ENCODE data around the gene IL3RA. TPM values are rescaled to one million over a fixed set of nuclear protein-coding genes. Genes with fewer than 3 reads are reported as not detected.
"Not testable (repeated sequence)": the region's sequence is repeated elsewhere in the genome, so short reads cannot be mapped to it uniquely, and the experiment has no call there.

Gene IL3RA
- 3.2 TPM for polyA plus RNA-seq (2013, experiment 1 of 2)
- polyA plus RNA-seq (2013, experiment 2 of 2), result 1.7 TPM

DNA sequence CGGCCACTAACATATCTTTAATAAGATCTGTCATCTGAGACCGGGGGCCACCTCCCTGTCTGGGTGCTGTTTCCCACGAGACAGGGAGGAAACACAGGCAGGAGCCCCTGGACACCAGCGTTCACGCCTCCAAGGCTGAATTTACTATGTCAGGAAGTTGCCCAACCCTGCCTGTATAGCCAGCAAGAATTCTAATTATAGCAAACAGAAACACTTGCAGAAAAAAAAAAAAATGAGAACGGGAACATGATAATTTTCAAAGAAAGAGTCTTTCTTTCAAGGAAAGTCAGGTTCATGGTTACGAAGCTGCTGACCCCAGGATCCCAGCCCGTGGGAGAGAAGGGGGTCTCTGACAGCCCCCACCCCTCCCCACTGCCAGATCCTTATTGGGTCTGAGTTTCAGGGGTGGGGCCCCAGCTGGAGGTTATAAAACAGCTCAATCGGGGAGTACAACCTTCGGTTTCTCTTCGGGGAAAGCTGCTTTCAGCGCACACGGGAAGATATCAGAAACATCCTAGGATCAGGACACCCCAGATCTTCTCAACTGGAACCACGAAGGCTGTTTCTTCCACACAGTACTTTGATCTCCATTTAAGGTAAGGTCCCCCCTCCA lies at the start of gene IL3RA:
Gene IL3RA, plus strand, starts transcription at position 455 of the 613 bp plus-strand sequence. CDS start 4,981 bp downstream, outside the sequence.
- H3K4me3 ChIP-seq (ENCODE audit: extremely low read depth, insufficient read depth, low read length, poor library complexity, severe bottlenecking), result no peak within 1 kb of the TSS
- 79 to 88% methylated on average over 9 of the region's 14 CpGs for WGBS, 2 experiments (ENCODE audit: insufficient coverage in 2 of 2)

DNA sequence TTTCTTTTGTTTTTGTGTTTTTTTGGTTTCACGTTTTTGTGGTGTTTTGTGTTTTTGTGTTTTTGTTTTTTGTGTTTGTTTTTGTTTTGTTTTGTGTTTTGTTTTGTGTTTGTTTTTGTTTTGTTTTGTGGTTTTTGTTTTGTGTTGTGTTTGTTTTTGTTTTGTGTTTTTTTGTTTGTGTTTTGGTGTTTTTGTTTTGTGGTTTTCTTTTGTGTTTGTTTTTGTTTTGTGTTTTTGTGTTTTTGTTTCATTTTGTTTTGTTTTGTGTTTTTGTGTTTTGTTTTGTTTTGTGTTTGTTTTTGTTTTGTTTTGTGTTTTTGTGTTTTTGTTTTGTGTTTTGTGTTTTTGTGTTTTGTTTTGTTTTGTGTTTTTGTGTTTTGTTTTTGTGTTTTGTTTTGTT lies 47.0 kb upstream of the IL3RA start:
- 80 to 83% methylated on average over 1 of the region's 1 CpG for WGBS, 2 experiments (ENCODE audit: insufficient coverage in 2 of 2)
- no peak overlapping the region for H3K4me3 ChIP-seq (ENCODE audit: extremely low read depth, insufficient read depth, low read length, poor library complexity, severe bottlenecking)
- H3K9me3 ChIP-seq (ENCODE audit: control insufficient read depth, low read length), result no peaks in the 10 kb centered on the region
- no peaks in the 10 kb centered on the region for H3K4me1 ChIP-seq (ENCODE audit: control insufficient read depth, insufficient read depth, low read length, poor library complexity, severe bottlenecking)
- no peak overlapping the region for H3K27ac ChIP-seq (ENCODE audit: low read depth, low read length, severe bottlenecking)
- H3K36me3 ChIP-seq (ENCODE audit: control insufficient read depth, insufficient read depth, low read length), result no peaks in the 10 kb centered on the region

More for the DNA sequence above, at the start of gene IL3RA:
- H3K36me3 ChIP-seq (ENCODE audit: control insufficient read depth, insufficient read depth, low read length), result no peaks in the 10 kb centered on the region
- H3K4me1 ChIP-seq (ENCODE audit: control insufficient read depth, insufficient read depth, low read length, poor library complexity, severe bottlenecking), result no peaks in the 10 kb centered on the region
- peaks cover 7% of the 10 kb centered on the region for H3K9me3 ChIP-seq (ENCODE audit: control insufficient read depth, low read length)
- no peak within 1 kb of the TSS for H3K27ac ChIP-seq (ENCODE audit: low read depth, low read length, severe bottlenecking)

DNA sequence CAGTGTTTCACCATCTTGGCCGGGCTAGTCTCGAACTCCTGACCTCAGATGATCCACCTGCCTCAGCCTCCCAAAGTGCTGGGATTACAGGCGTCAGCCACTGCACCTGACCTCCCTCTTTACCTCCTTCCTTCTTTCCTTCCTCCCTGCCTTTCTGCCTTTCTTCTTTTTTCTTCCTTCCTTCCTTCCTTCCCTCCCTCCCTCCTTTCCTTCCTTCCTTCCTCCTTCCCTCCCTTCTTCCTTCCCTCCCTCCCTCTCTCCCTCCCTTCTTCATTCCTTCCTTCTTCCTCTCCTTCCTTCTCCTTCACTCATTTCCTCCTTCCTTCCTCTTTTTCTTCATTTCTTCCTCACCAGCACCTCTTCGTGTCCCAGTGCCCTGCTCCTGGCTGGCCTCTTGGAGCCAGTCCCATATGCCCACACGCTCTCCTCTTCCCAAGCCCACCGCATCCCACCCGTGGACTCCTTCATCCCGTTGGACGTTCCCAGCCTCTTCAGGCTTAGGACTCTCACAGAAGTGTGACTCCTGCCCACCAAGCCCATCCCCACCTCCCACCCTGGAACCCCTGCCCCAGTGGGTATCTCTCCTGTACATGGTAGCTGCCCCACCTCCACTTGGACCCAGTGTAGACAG lies 45.4 kb upstream of the IL3RA start:
- no peaks in the 10 kb centered on the region for H3K36me3 ChIP-seq (ENCODE audit: control insufficient read depth, insufficient read depth, low read length)
- no peaks in the 10 kb centered on the region for H3K9me3 ChIP-seq (ENCODE audit: control insufficient read depth, low read length)
- no peaks in the 10 kb centered on the region for H3K4me1 ChIP-seq (ENCODE audit: control insufficient read depth, insufficient read depth, low read length, poor library complexity, severe bottlenecking)
- no peak overlapping the region for H3K4me3 ChIP-seq (ENCODE audit: extremely low read depth, insufficient read depth, low read length, poor library complexity, severe bottlenecking)
- 53 to 84% methylated on average over 3 to 9 of the region's 9 CpGs for WGBS, 2 experiments (ENCODE audit: insufficient coverage in 2 of 2)
- H3K27ac ChIP-seq (ENCODE audit: low read depth, low read length, severe bottlenecking), result no peak overlapping the region

DNA sequence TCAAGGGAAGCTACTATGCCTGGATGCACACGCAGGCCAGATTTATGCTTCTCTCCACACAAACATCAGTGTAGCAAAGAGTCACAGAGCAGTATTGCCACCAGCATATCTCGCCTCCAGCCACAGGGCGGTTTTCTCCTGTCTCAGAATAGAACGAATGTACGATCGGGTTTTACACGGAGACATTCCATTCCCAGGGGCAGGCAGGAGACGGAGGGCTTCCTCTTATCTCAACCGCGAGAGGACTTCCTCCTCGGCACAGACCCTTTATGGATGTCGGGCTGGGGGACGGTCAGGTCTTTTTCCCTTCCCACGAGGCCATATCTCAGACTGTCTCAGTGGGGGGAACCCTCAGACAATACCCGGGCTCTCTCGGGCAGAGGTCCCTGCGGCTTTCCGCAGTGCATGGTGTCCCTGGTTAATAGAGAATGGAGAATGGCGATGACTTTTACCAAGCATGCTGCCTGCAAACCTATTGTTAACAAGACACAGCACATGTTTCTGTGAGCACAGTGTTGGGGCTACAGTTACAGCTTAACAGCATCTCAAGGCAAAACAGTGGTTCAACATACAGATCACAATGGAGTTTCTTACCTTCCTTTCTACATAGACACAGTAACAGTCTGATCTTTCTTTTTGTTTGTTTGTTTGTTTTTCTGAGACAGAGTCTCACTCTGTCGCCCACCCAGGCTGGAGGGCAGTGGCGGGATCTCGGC lies 43.9 kb upstream of the IL3RA start:
- 72 to 79% methylated on average over 15 to 16 of the region's 22 CpGs for WGBS, 2 experiments (ENCODE audit: insufficient coverage in 2 of 2)

DNA sequence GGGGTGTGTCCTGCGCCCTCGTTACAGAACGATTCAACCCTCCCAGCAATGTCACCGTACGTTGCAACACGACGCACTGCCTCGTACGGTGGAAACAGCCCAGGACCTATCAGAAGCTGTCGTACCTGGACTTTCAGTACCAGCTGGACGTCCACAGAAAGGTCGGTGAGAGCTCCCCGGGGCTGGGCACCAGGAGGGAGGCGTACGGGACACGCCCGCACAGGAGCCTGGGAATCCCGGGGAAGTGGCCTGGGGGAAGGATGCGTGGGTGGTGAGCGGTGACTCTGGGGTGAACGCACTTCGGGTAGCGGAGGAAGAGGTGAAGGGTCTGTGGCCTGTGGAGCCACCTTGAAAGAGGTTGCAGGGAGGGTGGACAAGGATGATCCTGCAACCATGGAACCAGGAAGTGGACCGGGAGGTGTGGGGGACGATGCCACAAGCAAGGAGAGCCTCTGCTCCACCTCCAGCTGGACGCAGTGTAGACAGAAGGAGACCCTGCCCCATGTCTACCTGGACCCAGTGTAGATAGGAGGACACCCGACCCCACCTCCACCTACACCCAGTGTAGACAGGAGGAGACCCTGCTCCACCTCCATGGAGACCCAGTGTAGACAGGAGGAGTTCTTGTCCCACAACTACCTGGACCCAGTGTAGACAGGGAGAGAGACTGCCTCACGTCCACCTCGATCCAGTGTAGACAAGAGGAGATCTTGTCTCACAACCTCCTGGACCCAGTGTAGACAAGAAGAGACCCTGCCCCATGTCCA lies 42.1 kb upstream of the IL3RA start:
- Histone ChIP-seq H3K9me3 (ENCODE audit: control insufficient read depth, low read length) (peaks cover 9% of the 10 kb centered on the region), H3K27ac (ENCODE audit: low read depth, low read length, severe bottlenecking) (no peak overlapping the region), H3K4me3 (ENCODE audit: extremely low read depth, insufficient read depth, low read length, poor library complexity, severe bottlenecking) (no peak overlapping the region), H3K4me1 (ENCODE audit: control insufficient read depth, insufficient read depth, low read length, poor library complexity, severe bottlenecking) (no peaks in the 10 kb centered on the region), H3K36me3 (ENCODE audit: control insufficient read depth, insufficient read depth, low read length) (no peaks in the 10 kb centered on the region)
- WGBS, 2 experiments (ENCODE audit: insufficient coverage in 2 of 2), result 89 to 91% methylated on average over 23 to 24 of the region's 29 CpGs

More for the DNA sequence above, 43.9 kb upstream of the IL3RA start:
- H3K36me3 ChIP-seq (ENCODE audit: control insufficient read depth, insufficient read depth, low read length), result no peaks in the 10 kb centered on the region
- H3K27ac ChIP-seq (ENCODE audit: low read depth, low read length, severe bottlenecking), result peak overlapping the region; percentile 49
- no peaks in the 10 kb centered on the region for H3K9me3 ChIP-seq (ENCODE audit: control insufficient read depth, low read length)
- no peaks in the 10 kb centered on the region for H3K4me1 ChIP-seq (ENCODE audit: control insufficient read depth, insufficient read depth, low read length, poor library complexity, severe bottlenecking)
- H3K4me3 ChIP-seq (ENCODE audit: extremely low read depth, insufficient read depth, low read length, poor library complexity, severe bottlenecking), result no peak overlapping the region

DNA sequence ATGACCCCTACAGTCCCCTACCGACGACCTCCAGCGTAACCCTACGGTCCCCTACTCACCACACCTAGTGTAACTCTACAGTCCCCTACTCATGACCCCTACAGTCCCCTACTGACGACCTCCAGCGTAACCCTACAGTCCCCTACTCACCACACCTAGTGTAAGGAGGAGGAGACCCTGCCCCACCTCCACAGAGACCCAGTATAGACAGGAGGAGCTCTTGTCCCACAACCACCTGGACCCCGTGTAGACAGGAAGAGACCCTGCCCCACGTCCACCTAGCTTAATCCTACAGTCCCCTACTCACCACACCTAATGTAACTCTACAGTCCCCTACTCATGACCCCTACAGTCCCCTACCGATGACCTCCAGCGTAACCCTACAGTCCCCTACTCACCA lies 41.0 kb upstream of the IL3RA start:
- Histone ChIP-seq H3K36me3 (ENCODE audit: control insufficient read depth, insufficient read depth, low read length) (no peaks in the 10 kb centered on the region), H3K9me3 (ENCODE audit: control insufficient read depth, low read length) (peaks cover 10% of the 10 kb centered on the region), H3K4me1 (ENCODE audit: control insufficient read depth, insufficient read depth, low read length, poor library complexity, severe bottlenecking) (no peaks in the 10 kb centered on the region), H3K27ac (ENCODE audit: low read depth, low read length, severe bottlenecking) (no peak overlapping the region), H3K4me3 (ENCODE audit: extremely low read depth, insufficient read depth, low read length, poor library complexity, severe bottlenecking) (no peak overlapping the region)
- 93 to 94% methylated on average over 6 to 7 of the region's 10 CpGs for WGBS, 2 experiments (ENCODE audit: insufficient coverage in 2 of 2)

DNA sequence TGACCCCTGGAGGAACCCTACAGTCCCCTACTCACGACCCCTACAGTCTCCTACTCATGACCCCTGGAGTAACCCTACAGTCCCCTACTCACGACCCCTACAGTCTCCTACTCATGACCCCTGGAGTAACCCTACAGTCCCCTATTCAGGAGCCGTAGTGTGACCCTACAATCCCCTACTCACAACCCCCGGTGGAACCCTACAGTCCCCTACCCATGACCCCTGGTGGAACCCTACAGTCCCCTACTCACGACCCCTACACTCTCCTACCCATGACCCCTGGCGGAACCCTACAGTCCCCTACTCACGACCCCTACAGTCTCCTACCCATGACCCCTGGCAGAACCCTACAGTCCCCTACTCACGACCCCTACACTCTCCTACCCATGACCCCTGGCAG lies 39.0 kb upstream of the IL3RA start:
- H3K4me3 ChIP-seq (ENCODE audit: extremely low read depth, insufficient read depth, low read length, poor library complexity, severe bottlenecking); H3K27ac ChIP-seq (ENCODE audit: low read depth, low read length, severe bottlenecking); H3K9me3 ChIP-seq (ENCODE audit: control insufficient read depth, low read length); H3K4me1 ChIP-seq (ENCODE audit: control insufficient read depth, insufficient read depth, low read length, poor library complexity, severe bottlenecking); H3K36me3 ChIP-seq (ENCODE audit: control insufficient read depth, insufficient read depth, low read length): not testable (repeated sequence)
- WGBS, 2 experiments (ENCODE audit: insufficient coverage in 2 of 2), result 94% methylated on average over 2 of the region's 8 CpGs; no CpG with 5 or more reads in 1 of the 2 experiments

DNA sequence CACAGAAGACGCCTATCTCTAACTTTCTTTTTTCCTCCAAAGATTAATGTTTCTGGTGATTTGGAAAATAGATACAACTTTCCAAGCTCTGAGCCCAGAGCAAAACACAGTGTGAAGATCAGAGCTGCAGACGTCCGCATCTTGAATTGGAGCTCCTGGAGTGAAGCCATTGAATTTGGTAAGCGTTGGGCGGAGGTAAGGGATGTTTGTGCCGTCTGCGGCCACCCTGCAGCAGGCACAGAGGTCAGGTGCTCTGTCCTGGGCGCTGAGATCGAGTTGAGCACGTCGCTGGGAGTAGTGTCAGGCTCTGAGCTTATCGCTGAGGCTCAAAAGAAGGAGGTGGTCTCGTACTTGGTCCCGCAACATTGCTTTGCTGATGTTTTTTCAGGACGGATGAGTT lies 36.1 kb upstream of the IL3RA start:
- H3K9me3 ChIP-seq (ENCODE audit: control insufficient read depth, low read length), result peaks cover 10% of the 10 kb centered on the region
- 46 to 53% methylated on average over 10 to 14 of the region's 15 CpGs for WGBS, 2 experiments (ENCODE audit: insufficient coverage in 2 of 2)

DNA sequence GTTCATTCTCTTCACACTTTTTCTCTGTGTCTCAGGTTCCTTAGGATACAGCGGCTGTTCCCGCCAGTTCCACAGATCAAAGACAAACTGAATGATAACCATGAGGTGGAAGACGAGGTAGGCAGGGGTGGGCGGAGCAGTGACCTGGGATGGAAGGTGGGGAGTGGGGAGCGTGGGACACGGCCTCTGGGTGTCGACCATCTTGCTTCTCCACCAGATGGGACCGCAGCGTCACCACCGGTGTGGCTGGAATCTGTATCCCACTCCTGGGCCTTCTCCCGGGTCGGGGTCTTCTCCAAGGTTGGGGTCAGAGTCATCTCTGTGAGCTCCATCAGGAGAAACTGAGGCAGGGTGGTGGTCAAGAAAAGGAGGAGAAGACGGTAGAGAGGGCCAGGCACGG lies 31.2 kb upstream of the IL3RA start:
- no peaks in the 10 kb centered on the region for H3K36me3 ChIP-seq (ENCODE audit: control insufficient read depth, insufficient read depth, low read length)
- H3K4me1 ChIP-seq (ENCODE audit: control insufficient read depth, insufficient read depth, low read length, poor library complexity, severe bottlenecking), result no peaks in the 10 kb centered on the region
- no peak overlapping the region for H3K27ac ChIP-seq (ENCODE audit: low read depth, low read length, severe bottlenecking)
- 93 to 94% methylated on average over 14 of the region's 14 CpGs for WGBS, 2 experiments (ENCODE audit: insufficient coverage in 2 of 2)
- no peak overlapping the region for H3K4me3 ChIP-seq (ENCODE audit: extremely low read depth, insufficient read depth, low read length, poor library complexity, severe bottlenecking)
- peaks cover 4% of the 10 kb centered on the region for H3K9me3 ChIP-seq (ENCODE audit: control insufficient read depth, low read length)

More for the DNA sequence above, 36.1 kb upstream of the IL3RA start:
- Histone ChIP-seq H3K4me3 (ENCODE audit: extremely low read depth, insufficient read depth, low read length, poor library complexity, severe bottlenecking) (no peak overlapping the region), H3K4me1 (ENCODE audit: control insufficient read depth, insufficient read depth, low read length, poor library complexity, severe bottlenecking) (no peaks in the 10 kb centered on the region), H3K27ac (ENCODE audit: low read depth, low read length, severe bottlenecking) (no peak overlapping the region), H3K36me3 (ENCODE audit: control insufficient read depth, insufficient read depth, low read length) (no peaks in the 10 kb centered on the region)

DNA sequence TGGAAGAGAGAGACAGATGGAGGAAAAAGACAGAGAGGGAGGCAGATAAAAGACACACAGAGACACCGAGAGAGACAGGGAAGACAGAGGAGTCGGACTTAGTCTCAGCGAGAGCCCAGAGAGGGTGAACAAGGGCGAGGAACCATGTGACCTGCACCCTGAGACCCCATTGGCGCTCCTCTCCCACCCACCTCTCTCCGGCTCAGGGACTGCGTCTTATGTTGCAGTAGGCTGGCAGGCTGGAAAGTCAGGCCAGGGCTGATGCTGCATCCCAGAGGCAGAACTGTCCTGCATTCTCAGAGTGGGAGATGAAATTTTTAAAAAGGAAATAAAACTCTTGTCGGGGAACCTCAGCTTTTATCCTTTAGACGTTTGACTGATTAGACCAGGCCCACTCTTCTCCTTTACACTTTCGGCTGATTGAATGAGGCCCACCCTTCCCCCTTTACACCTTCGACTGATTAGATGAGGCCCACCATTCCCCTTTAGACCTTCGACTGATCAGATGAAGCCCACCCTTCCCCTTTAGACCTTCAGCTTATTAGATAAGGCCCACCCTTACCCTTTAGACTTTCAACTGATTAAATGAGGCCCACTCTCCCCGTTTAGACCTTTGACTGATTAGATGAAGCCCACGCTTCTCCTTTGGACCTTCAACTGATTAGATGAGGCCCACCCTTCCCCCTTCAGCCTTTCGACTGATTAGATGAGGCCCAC lies 29.5 kb upstream of the IL3RA start:
- Histone ChIP-seq H3K9me3 (ENCODE audit: control insufficient read depth, low read length) (peaks cover 4% of the 10 kb centered on the region), H3K27ac (ENCODE audit: low read depth, low read length, severe bottlenecking) (no peak overlapping the region), H3K36me3 (ENCODE audit: control insufficient read depth, insufficient read depth, low read length) (no peaks in the 10 kb centered on the region), H3K4me3 (ENCODE audit: extremely low read depth, insufficient read depth, low read length, poor library complexity, severe bottlenecking) (no peak overlapping the region), H3K4me1 (ENCODE audit: control insufficient read depth, insufficient read depth, low read length, poor library complexity, severe bottlenecking) (no peaks in the 10 kb centered on the region)
- WGBS, 2 experiments (ENCODE audit: insufficient coverage in 2 of 2), result 87 to 88% methylated on average over 14 to 15 of the region's 15 CpGs

Measured in mesodermal cell (in vitro differentiated cells).